Esophagus squamous epithelium (tissue), 5 donors: Measurements from ENCODE around the gene KRTDAP. TPM values are rescaled to one million over a fixed set of nuclear protein-coding genes. Genes with fewer than 3 reads are reported as not detected.

Experiments
- DNase-seq: peaks from one replicate; lab custom pipeline; 2025; lab: John Stamatoyannopoulos, UW
- H3K27ac ChIP-seq, 4 donors: fragments of 200-600 bp; sonication (generic); one replicate each; pipeline ENCODE4 v1.5.1; 2016 to 2019; ENCODE audit warnings: mild to moderate bottlenecking in 1 of 4
- H3K27me3 ChIP-seq, 4 donors: fragments of 200-600 bp; sonication (generic); 1 replicate in 3 of 4; 2 replicates in 1 of 4; pipeline versions ENCODE4 v1.5.1 to v1.6.0; 2017 to 2021; ENCODE audit warnings: antibody characterized with exemption in 1 of 4
- H3K36me3 ChIP-seq, 3 donors: fragments of 200-600 bp; sonication (generic); one replicate each; pipeline ENCODE4 v1.5.1; 2016 to 2019
- H3K4me1 ChIP-seq, 3 donors: fragments of 200-600 bp; sonication (generic); one replicate each; pipeline ENCODE4 v1.5.1; 2017 to 2019
- H3K4me3 ChIP-seq, 4 donors: fragments of 200-600 bp; sonication (generic); 1 replicate in 3 of 4; 2 replicates in 1 of 4; pipeline ENCODE4 v1.5.1; 2016 to 2019; ENCODE audit warnings: mild to moderate bottlenecking in 2 of 4, moderate library complexity in 1 of 4
- H3K9me3 ChIP-seq, 3 donors: fragments of 200-600 bp; sonication (generic); one replicate each; pipeline ENCODE4 v1.5.1; 2016 to 2019
- CTCF ChIP-seq, 6 experiments: fragments of 450-650 bp in 4 of 6; fragments of 200-600 bp in 2 of 6; sonication (generic) in 2 of 6; IDR thresholded peaks; one replicate each; pipeline ENCODE4 v1.5.1; 2016 to 2019; ENCODE audit warnings: antibody characterized with exemption in 6 of 6, mild to moderate bottlenecking in 4 of 6, moderate library complexity in 4 of 6
- POLR2A ChIP-seq, 4 donors: fragments of 450-650 bp; IDR thresholded peaks; one replicate each; pipeline ENCODE4 v1.6.1; 2017; ENCODE audit warnings: antibody characterized with exemption in 4 of 4, mild to moderate bottlenecking in 4 of 4, moderate library complexity in 3 of 4
- WGBS, 2 donors: methylation state at CpG; one replicate each; pipeline ENCODE4 v1.1.5; 2018; 5-methylcytosine and 5-hydroxymethylcytosine counted together
- intact Hi-C: fragments of 100-400 bp; cut with DNase I; formaldehyde crosslinking; loops from one replicate; pipeline ENCODE4 v1.15.0; 2022
- total RNA-seq, 4 donors: library from RNA; depleted of rRNA; stranded (reverse); fragments of >200 nt; gene quantifications; one replicate each; pipeline ENCODE4 v1.1.0, GENCODE V29; 2016
- donor health status: DM: yes; HTN: yes; CAD: no.

The KRTDAP gene
- total RNA-seq, 4 donors from 2014 or later = 4.6 to 656 (median 111) TPM

- TF ChIP-seq CTCF (IDR thresholded peaks at IDR 0.05) (no peak), POLR2A (IDR thresholded peaks at IDR 0.05) (no peak)
- Histone ChIP-seq H3K9me3 (no peaks in the 10 kb centered on the region), H3K4me1 (peaks cover 14 to 34% (median 16%) of the 10 kb centered on the region in 3 donors), H3K27ac (peak overlapping the region; percentile 41 to 74 (median 52)), H3K27me3 (peaks cover 0 to 62% (median 0%) of the 10 kb centered on the region in 4 donors), H3K4me3 (no peak overlapping the region), H3K36me3 (no peaks in the 10 kb centered on the region)
- DNase-seq = no peak
- 43 to 56% methylated on average over 14 to 17 of the region's 27 CpGs for WGBS, 2 donors
- intact Hi-C loops = no loop called here
Measured at GRCh38 chr19:35449359-35450043, 40.8 kb downstream of the KRTDAP start.

GRCh38 chr19:35447606-35448469 lies 42.4 kb downstream of the KRTDAP start, which contains the start of gene FFAR2:
TSS of gene FFAR2 (plus strand) at chr19:35448257. CDS start at chr19:35449715, 1,458 bp downstream.
- no peak for DNase-seq
- H3K4me1 ChIP-seq = peaks cover 14 to 34% (median 16%) of the 10 kb centered on the region in 3 donors
- H3K36me3 ChIP-seq = no peaks in the 10 kb centered on the region
- H3K4me3 ChIP-seq = no peak within 1 kb of the TSS
- H3K9me3 ChIP-seq = no peaks in the 10 kb centered on the region
- intact Hi-C loops = no loop called here
- H3K27me3 ChIP-seq = peaks cover 0 to 62% (median 0%) of the 10 kb centered on the region in 4 donors
- no peak for TF ChIP-seq CTCF (IDR thresholded peaks at IDR 0.05)
- no peak for TF ChIP-seq POLR2A (IDR thresholded peaks at IDR 0.05)
- peak within 1 kb of the TSS; percentile 45 to 74 (median 52) for H3K27ac ChIP-seq
- 74 to 76% methylated on average over 11 of the region's 12 CpGs for WGBS, 2 donors

GRCh38 chr19:35445826-35446593 lies 44.3 kb downstream of the KRTDAP start:
- Histone ChIP-seq H3K36me3 (no peaks in the 10 kb centered on the region), H3K9me3 (no peaks in the 10 kb centered on the region), H3K4me3 (no peak overlapping the region), H3K27me3 (peaks cover 0 to 45% (median 0%) of the 10 kb centered on the region in 4 donors), H3K4me1 (peaks cover 14 to 34% (median 16%) of the 10 kb centered on the region in 3 donors), H3K27ac (no peak overlapping the region)
- WGBS, 2 donors = 76 to 77% methylated on average over 18 to 21 of the region's 21 CpGs
- intact Hi-C loops = no loop called here
- TF ChIP-seq CTCF (IDR thresholded peaks at IDR 0.05) = no peak
- TF ChIP-seq POLR2A (IDR thresholded peaks at IDR 0.05) = no peak
- no peak for DNase-seq

GRCh38 chr19:35444735-35445134 lies 45.5 kb downstream of the KRTDAP start:
- Histone ChIP-seq H3K4me3 (no peak overlapping the region), H3K27ac (no peak overlapping the region), H3K4me1 (peaks cover 13 to 23% (median 13%) of the 10 kb centered on the region in 3 donors), H3K36me3 (no peaks in the 10 kb centered on the region), H3K9me3 (no peaks in the 10 kb centered on the region), H3K27me3 (peaks cover 0 to 32% (median 0%) of the 10 kb centered on the region in 4 donors)
- intact Hi-C loops = no loop called here
- 52 to 67% methylated on average over 1 of the region's 1 CpG for WGBS, 2 donors
- no peak for DNase-seq
- TF ChIP-seq CTCF (IDR thresholded peaks at IDR 0.05) = no peak
- TF ChIP-seq POLR2A (IDR thresholded peaks at IDR 0.05) = no peak
